ENCODE measurements around the gene CLRN3.

Gene CLRN3

DNA sequence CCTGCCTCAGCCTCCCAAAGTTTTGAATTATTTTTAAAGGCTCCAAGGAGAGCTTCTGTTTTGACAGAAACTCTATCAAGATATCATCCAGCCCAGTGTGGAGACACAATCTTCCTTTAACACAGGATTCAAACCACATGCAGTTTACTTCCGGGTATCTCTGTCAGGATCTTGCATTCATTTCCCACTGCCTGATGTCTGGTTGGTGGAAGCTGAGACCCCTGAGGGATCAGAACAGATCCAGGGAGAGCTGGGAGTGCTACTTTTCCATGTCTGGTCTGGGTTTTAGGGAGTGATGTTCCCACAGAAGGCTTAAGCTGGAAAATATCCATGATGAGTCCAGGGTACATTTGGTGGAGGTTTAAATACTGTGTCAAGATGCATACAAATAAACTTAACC lies 30.9 kb upstream of the CLRN3 start:
- DNase-seq (ENCODE audit: low read depth): no peak
- no peak overlapping the region for H3K4me3 ChIP-seq (ENCODE audit: low read length)
- TF ChIP-seq CTCF (conservative IDR thresholded peaks at IDR 0.05; ENCODE audit: low read depth, low read length): no peak

GRCh38 chr10:127922675-127923366 lies 30.1 kb upstream of the CLRN3 start:
- no peak for TF ChIP-seq CTCF (conservative IDR thresholded peaks at IDR 0.05; ENCODE audit: low read depth, low read length)
- no peak overlapping the region for H3K4me3 ChIP-seq (ENCODE audit: low read length)
- DNase-seq (ENCODE audit: low read depth): peak; percentile 97

DNA sequence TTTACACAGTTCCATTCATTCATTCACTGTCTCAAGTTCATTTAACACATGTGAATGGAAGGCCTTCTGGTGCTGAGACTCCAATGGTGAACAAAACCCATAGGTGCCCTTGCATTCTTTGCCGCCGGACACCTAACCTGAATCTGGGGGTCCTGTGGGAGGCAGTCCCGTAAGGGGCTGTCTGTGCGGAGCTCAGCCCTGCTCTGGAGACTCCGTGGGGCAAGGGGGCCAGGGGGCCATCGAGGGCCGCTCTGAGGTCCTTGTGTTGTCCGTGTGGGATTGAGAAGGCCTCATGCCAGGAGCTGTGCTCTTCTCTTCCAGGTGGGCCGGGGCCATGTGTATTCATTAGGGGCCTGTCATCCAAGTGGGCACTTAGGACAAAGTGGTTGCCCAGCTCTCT lies 29.5 kb upstream of the CLRN3 start:
- DNase-seq (ENCODE audit: low read depth): no peak
- H3K4me3 ChIP-seq (ENCODE audit: low read length): no peak overlapping the region
- no peak for TF ChIP-seq CTCF (conservative IDR thresholded peaks at IDR 0.05; ENCODE audit: low read depth, low read length)

- no peak overlapping the region for H3K4me3 ChIP-seq (ENCODE audit: low read length)
- no peak for TF ChIP-seq CTCF (conservative IDR thresholded peaks at IDR 0.05; ENCODE audit: low read depth, low read length)
- no peak for DNase-seq (ENCODE audit: low read depth)
These were observed 29.0 kb upstream of the CLRN3 start for GRCh38 chr10:127921753-127922145.

DNA sequence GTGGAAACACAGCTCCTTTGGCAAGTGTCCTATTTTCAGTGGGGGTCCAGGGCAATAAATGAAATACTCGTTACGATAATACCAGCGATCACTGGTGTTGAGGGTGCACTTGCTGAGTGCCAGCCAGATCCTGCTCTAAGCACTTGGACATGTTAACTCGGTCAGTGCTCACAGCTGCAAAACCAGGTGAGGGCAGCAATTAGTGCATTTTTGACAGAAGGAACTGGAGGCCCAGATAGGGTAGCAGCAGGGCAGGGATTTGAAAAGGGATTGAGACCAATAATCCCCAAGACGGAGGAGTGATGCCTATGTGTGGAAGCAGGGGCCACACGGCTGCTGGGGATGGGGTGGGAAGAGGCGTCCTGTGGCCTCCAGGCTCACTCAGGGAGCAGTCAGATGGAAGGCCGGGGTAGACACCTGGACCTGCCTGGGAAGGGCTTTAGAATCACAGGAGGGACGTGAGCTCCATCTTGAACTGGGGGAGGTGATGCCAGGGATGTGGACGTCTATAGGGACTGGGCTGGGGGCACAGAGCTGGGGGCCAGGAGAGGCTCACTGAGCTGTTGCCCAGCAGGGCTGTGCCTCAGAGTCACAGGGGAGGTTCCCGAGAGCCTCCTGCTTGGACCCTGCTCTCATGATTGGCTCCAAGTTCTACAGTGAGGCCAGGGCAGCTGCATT lies 28.5 kb upstream of the CLRN3 start:
- DNase-seq (ENCODE audit: low read depth): no peak
- TF ChIP-seq CTCF (conservative IDR thresholded peaks at IDR 0.05; ENCODE audit: low read depth, low read length): no peak
- H3K4me3 ChIP-seq (ENCODE audit: low read length): no peak overlapping the region

- no peak overlapping the region for H3K4me3 ChIP-seq (ENCODE audit: low read length)
- no peak for TF ChIP-seq CTCF (conservative IDR thresholded peaks at IDR 0.05; ENCODE audit: low read depth, low read length)
- DNase-seq (ENCODE audit: low read depth): no peak
These were observed 27.7 kb upstream of the CLRN3 start for GRCh38 chr10:127920306-127921074.

All from retinal pigment epithelial cell (primary cell).